IPS-18a (cell line): ENCODE measurements around the gene HBS1L.
"Not testable (repeated sequence)": the region's sequence is repeated elsewhere in the genome, so short reads cannot be mapped to it uniquely, and the experiment has no call there.

Source experiments
- H3K27ac ChIP-seq: one replicate; pipeline ENCODE4 v1.5.1; 2013; ENCODE audit warnings: low read length
- H3K27me3 ChIP-seq: one replicate; pipeline ENCODE4 v1.6.1; 2013; ENCODE audit warnings: mild to moderate bottlenecking, low read length; ENCODE audit not compliant: control insufficient read depth, insufficient read depth
- H3K36me3 ChIP-seq: one replicate; pipeline ENCODE4 v1.6.1; 2013; ENCODE audit warnings: low read depth, low read length; ENCODE audit not compliant: control insufficient read depth
- H3K4me1 ChIP-seq: one replicate; pipeline ENCODE4 v1.6.1; 2013; ENCODE audit warnings: low read depth, low read length; ENCODE audit not compliant: control insufficient read depth
- H3K4me3 ChIP-seq: one replicate; pipeline ENCODE4 v1.5.1; 2013; ENCODE audit warnings: low read length
- H3K9ac ChIP-seq: one replicate; pipeline ENCODE4 v1.6.1; 2013; ENCODE audit warnings: mild to moderate bottlenecking, low read length, moderate library complexity
- H3K9me3 ChIP-seq: one replicate; pipeline ENCODE4 v1.6.1; 2013; ENCODE audit warnings: low read depth, low read length; ENCODE audit not compliant: control insufficient read depth

HBS1L gene

DNA sequence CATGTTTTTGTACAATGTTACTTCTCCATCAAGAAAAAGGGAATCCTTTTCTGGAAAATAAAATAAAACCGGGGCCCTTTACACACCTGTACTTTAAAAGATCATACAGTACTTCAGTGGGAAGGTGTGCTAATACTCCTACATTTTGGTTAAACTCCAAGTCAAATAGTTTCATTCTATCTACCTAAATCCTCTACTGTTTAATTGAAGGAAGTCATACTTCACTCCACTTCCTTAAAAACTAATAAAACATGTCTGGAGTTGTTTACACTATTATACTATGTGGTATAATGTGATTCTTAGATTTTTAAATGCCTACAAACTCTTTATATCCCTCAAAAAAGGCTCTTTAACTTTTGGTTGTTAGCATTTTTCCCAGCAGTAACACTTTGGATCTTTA, 18.6 kb upstream of the HBS1L start:
- no peaks in the 10 kb centered on the region for H3K9me3 ChIP-seq

DNA sequence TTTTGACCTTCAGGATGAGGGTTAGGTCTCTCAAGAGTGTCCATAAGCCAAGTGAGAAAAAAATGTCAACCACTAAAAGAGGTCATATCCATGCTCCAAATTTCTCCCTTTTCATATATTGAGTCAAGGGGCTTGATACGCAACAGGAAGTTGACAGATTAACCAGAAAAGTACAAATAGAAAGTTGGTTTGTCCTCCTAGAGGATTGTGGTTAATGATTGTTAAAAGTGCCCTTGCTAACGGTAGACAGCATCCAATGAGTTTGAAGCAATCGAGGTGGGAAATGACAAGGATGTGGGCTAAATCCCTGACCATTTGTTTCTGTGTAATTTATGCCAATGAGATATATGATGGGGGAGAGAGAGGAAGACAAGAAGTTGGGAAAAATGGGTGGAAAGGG, 18.1 kb upstream of the HBS1L start:
- no peaks in the 10 kb centered on the region for H3K36me3 ChIP-seq
- no peak overlapping the region for H3K27ac ChIP-seq
- no peaks in the 10 kb centered on the region for H3K9me3 ChIP-seq
- H3K27me3 ChIP-seq, result no peaks in the 10 kb centered on the region
- H3K9ac ChIP-seq, result no peak overlapping the region
- H3K4me3 ChIP-seq, result no peak overlapping the region
- H3K4me1 ChIP-seq, result no peaks in the 10 kb centered on the region

More for the DNA sequence above, 18.6 kb upstream of the HBS1L start:
- Histone ChIP-seq H3K27ac (no peak overlapping the region), H3K36me3 (no peaks in the 10 kb centered on the region), H3K27me3 (no peaks in the 10 kb centered on the region), H3K4me1 (no peaks in the 10 kb centered on the region), H3K9ac (no peak overlapping the region), H3K4me3 (no peak overlapping the region)

GRCh38 chr6:135071541-135071940, 16.9 kb upstream of the HBS1L start:
- Histone ChIP-seq H3K27ac (no peak overlapping the region), H3K27me3 (no peaks in the 10 kb centered on the region), H3K4me3 (no peak overlapping the region), H3K36me3 (no peaks in the 10 kb centered on the region), H3K4me1 (no peaks in the 10 kb centered on the region), H3K9ac (no peak overlapping the region), H3K9me3 (no peaks in the 10 kb centered on the region)

- no peaks in the 10 kb centered on the region for H3K36me3 ChIP-seq
- H3K9ac ChIP-seq, result no peak overlapping the region
- H3K4me1 ChIP-seq, result no peaks in the 10 kb centered on the region
- no peaks in the 10 kb centered on the region for H3K9me3 ChIP-seq
- H3K27me3 ChIP-seq, result no peaks in the 10 kb centered on the region
- H3K4me3 ChIP-seq, result no peak overlapping the region
- H3K27ac ChIP-seq, result no peak overlapping the region
These were observed 13.3 kb upstream of the HBS1L start for GRCh38 chr6:135067911-135068310.

- no peaks in the 10 kb centered on the region for H3K36me3 ChIP-seq
- no peak overlapping the region for H3K27ac ChIP-seq
- no peaks in the 10 kb centered on the region for H3K4me1 ChIP-seq
- no peak overlapping the region for H3K4me3 ChIP-seq
- H3K9ac ChIP-seq, result no peak overlapping the region
- H3K9me3 ChIP-seq, result no peaks in the 10 kb centered on the region
- no peaks in the 10 kb centered on the region for H3K27me3 ChIP-seq
These were observed 12.2 kb upstream of the HBS1L start for GRCh38 chr6:135066806-135067205.

GRCh38 chr6:135066397-135066796, 11.8 kb upstream of the HBS1L start:
- Histone ChIP-seq H3K27ac (no peak overlapping the region), H3K9ac (no peak overlapping the region), H3K9me3 (no peaks in the 10 kb centered on the region), H3K4me3 (no peak overlapping the region), H3K4me1 (no peaks in the 10 kb centered on the region), H3K27me3 (no peaks in the 10 kb centered on the region), H3K36me3 (no peaks in the 10 kb centered on the region)

DNA sequence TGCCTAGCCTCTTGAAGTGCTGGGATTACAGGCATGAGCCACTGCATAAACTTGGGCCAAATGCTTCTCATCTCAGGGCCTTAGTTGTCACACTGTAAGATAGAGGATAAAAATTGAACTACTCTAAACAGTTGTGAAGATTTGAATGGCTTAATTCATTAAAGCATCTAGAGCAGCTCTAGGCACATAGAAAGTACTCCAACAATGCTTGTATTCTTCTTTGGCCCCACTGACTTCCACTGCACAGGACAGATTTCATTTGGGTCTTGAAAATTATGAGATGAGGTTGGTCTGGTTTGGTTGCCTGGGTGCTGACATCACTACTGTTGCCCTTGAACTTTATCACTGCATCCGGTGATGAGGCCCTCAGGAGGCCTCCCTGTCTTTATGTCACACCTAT, 10.0 kb upstream of the HBS1L start:
- no peaks in the 10 kb centered on the region for H3K4me1 ChIP-seq
- H3K4me3 ChIP-seq, result no peak overlapping the region
- H3K36me3 ChIP-seq, result no peaks in the 10 kb centered on the region
- H3K9me3 ChIP-seq, result no peaks in the 10 kb centered on the region
- no peak overlapping the region for H3K27ac ChIP-seq
- H3K27me3 ChIP-seq, result no peaks in the 10 kb centered on the region
- H3K9ac ChIP-seq, result no peak overlapping the region

DNA sequence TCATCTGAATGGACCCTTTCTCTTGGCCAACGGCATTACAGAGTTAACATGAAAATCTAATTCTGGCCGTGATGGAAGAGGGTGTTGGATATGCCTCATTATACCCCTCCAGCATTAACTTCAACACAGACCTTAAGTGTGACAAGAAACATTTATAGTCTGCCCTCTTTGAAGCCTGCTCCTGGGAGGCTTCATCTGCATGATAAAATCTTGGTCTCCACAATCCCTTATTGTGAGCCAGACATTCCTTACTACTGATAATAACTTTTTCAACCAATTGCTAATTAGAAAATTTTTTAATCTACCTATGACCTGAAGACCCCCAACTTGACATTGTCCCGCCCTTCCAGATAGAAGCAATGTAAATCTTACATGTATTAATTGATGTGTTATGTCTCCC, 9.3 kb upstream of the HBS1L start:
- no peaks in the 10 kb centered on the region for H3K9me3 ChIP-seq
- H3K36me3 ChIP-seq, result no peaks in the 10 kb centered on the region
- no peak overlapping the region for H3K4me3 ChIP-seq
- no peak overlapping the region for H3K27ac ChIP-seq
- H3K9ac ChIP-seq, result no peak overlapping the region
- no peaks in the 10 kb centered on the region for H3K4me1 ChIP-seq
- H3K27me3 ChIP-seq, result no peaks in the 10 kb centered on the region

DNA sequence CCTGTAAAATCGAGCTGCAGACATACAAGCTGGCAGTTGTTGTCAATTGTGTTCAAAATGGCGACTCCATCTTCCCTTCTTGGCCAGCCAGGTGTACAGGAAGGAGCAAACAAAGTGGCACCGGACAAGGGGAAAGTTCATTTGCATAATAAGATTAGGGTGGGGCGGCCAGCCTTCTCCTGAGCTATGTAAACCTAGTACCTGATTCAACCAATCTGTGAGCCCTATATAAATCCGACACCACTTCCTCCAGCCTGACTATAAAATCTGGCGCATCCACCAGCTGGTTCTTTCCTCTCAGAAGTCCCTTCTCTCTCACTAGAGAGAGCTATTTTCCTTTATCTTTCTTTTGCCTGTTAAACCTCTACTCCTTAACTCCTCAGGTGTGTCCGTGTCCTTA, 8.1 kb upstream of the HBS1L start:
- H3K36me3 ChIP-seq, result no peaks in the 10 kb centered on the region
- H3K27ac ChIP-seq, result no peak overlapping the region
- no peaks in the 10 kb centered on the region for H3K9me3 ChIP-seq
- no peaks in the 10 kb centered on the region for H3K27me3 ChIP-seq
- H3K4me3 ChIP-seq, result no peak overlapping the region
- H3K4me1 ChIP-seq, result no peaks in the 10 kb centered on the region
- H3K9ac ChIP-seq, result no peak overlapping the region

DNA sequence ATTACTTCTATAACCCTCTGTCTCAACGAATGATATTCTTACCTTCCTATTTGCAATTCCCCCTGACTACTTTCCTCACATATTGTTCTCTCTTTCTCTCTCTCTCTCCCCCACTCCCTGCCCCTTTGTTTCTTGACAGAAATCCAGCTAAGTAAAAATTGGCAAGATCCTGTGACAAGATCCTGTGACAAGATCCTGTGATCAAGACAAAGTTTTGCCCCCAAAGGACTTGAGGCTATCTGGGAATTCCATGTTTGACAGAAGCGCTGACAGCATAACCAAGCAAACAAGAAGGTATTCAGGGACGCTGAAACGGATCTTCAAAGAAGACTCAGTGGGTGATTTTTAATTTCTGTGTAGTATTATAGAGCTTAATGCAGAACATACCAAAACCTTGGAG, 5.5 kb upstream of the HBS1L start:
- no peaks in the 10 kb centered on the region for H3K27me3 ChIP-seq
- no peak overlapping the region for H3K4me3 ChIP-seq
- H3K9me3 ChIP-seq, result no peaks in the 10 kb centered on the region
- H3K27ac ChIP-seq, result no peak overlapping the region
- H3K9ac ChIP-seq, result no peak overlapping the region
- no peaks in the 10 kb centered on the region for H3K4me1 ChIP-seq
- no peaks in the 10 kb centered on the region for H3K36me3 ChIP-seq

GRCh38 chr6:135058299-135058698, 3.7 kb upstream of the HBS1L start:
- not testable (repeated sequence) for H3K27ac ChIP-seq, H3K4me3 ChIP-seq

DNA sequence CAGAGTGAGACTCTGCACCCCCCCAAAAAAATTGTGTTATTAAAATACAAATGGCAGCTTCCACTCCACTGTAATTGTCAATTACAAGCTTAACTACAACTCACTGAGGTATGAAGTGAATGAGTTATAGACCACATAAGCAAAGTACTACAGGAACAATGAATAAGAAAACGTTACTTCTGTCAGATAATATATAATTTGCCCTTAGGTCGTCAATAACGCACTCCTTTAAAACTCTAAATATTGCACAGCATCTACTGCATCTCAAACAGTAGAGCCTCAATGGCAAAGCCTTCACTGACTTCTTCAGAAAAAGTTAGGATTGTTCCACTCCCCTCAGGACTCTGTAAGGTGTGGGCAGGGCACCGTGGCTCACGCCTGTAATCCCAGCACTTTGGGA, 2.0 kb upstream of the HBS1L start:
- Histone ChIP-seq H3K36me3 (no peaks in the 10 kb centered on the region), H3K9me3 (no peaks in the 10 kb centered on the region), H3K4me3 (no peak overlapping the region), H3K27ac (no peak overlapping the region), H3K4me1 (no peaks in the 10 kb centered on the region), H3K27me3 (no peaks in the 10 kb centered on the region), H3K9ac (no peak overlapping the region)

More at GRCh38 chr6:135058299-135058698, 3.7 kb upstream of the HBS1L start:
- H3K9ac ChIP-seq, H3K36me3 ChIP-seq, H3K27me3 ChIP-seq, H3K4me1 ChIP-seq, H3K9me3 ChIP-seq: not testable (repeated sequence)

- Histone ChIP-seq H3K9me3 (no peaks in the 10 kb centered on the region), H3K27me3 (no peaks in the 10 kb centered on the region), H3K27ac (peak overlapping the region; percentile 89), H3K36me3 (peaks cover 5% of the 10 kb centered on the region), H3K4me1 (no peaks in the 10 kb centered on the region), H3K9ac (peak overlapping the region; percentile 95), H3K4me3 (peak overlapping the region; percentile 91)
These were observed 425 bp downstream of the HBS1L start for GRCh38 chr6:135054226-135054568.
